Muscle layer of duodenum (tissue), 2 donors: ENCODE results near the gene BPNT1.
"Not testable (repeated sequence)": the region's sequence is repeated elsewhere in the genome, so short reads cannot be mapped to it uniquely, and the experiment has no call there.

Experiments used
- H3K27ac ChIP-seq: one replicate; pipeline ENCODE4 v1.7.0; 2013; ENCODE audit warnings: mild to moderate bottlenecking, low read length
- H3K27me3 ChIP-seq: one replicate; pipeline ENCODE4 v1.7.0; 2013; ENCODE audit warnings: low read depth, mild to moderate bottlenecking, control low read depth, low read length
- H3K36me3 ChIP-seq, 2 donors: one replicate each; pipeline ENCODE4 v1.7.0; 2013; ENCODE audit warnings: low read length in 2 of 2, control low read depth in 1 of 2, mild to moderate bottlenecking in 1 of 2; ENCODE audit not compliant: insufficient read depth in 2 of 2, control insufficient read depth in 1 of 2
- H3K4me1 ChIP-seq, 2 donors: one replicate each; pipeline ENCODE4 v1.7.0; 2013; ENCODE audit warnings: low read length in 2 of 2, mild to moderate bottlenecking in 2 of 2, control low read depth in 1 of 2, moderate library complexity in 1 of 2; ENCODE audit not compliant: insufficient read depth in 2 of 2, control insufficient read depth in 1 of 2
- H3K4me3 ChIP-seq, 2 donors: one replicate each; pipeline ENCODE4 v1.7.0; 2013; ENCODE audit warnings: low read length in 2 of 2, low read depth in 1 of 2, mild to moderate bottlenecking in 1 of 2
- H3K9me3 ChIP-seq, 2 donors: one replicate each; pipeline ENCODE4 v1.7.0; 2013; ENCODE audit warnings: low read length in 2 of 2, control low read depth in 1 of 2, mild to moderate bottlenecking in 1 of 2; ENCODE audit not compliant: control insufficient read depth in 1 of 2
- donor health status: healthy.

BPNT1 gene

GRCh38 chr1:220113136-220113695 is 23.6 kb upstream of the BPNT1 start:
- H3K27me3 ChIP-seq = no peaks in the 10 kb centered on the region
- no peaks in the 10 kb centered on the region for H3K4me1 ChIP-seq
- H3K27ac ChIP-seq = no peak overlapping the region
- H3K4me3 ChIP-seq = no peak overlapping the region
- no peaks in the 10 kb centered on the region for H3K9me3 ChIP-seq
- H3K36me3 ChIP-seq = peaks cover 33 to 43% of the 10 kb centered on the region in 2 donors

DNA sequence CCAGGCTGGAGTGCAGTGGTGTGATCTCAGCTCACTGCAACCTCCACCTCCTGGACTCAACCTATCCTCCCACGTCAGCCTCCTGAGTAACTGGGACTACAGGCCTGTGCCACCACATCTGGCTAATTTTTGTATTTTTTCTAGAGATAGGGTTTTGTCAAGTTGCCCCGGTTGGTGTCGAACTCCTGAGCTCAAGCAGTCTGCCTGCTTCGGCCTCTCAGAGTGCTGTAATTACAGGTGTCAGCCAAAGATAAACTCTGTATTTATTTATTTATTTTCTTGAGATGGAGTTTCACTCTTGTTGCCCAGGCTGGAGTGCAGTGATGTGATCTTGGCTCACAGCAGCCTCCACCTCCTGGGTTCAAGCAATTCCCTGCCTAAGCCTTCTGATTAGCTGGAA is 23.0 kb upstream of the BPNT1 start:
- not testable (repeated sequence) for H3K4me3 ChIP-seq, H3K27me3 ChIP-seq, H3K9me3 ChIP-seq, H3K27ac ChIP-seq, H3K4me1 ChIP-seq
- peaks cover 34 to 46% of the 10 kb centered on the region in 2 donors for H3K36me3 ChIP-seq

- not testable (repeated sequence) for H3K9me3 ChIP-seq, H3K4me3 ChIP-seq, H3K27me3 ChIP-seq, H3K4me1 ChIP-seq, H3K27ac ChIP-seq
- peaks cover 39 to 59% of the 10 kb centered on the region in 2 donors for H3K36me3 ChIP-seq
Observed at GRCh38 chr1:220110473-220110872, 20.9 kb upstream of the BPNT1 start.

- Histone ChIP-seq H3K27me3 (no peaks in the 10 kb centered on the region), H3K4me1 (peaks cover 0 to 10% of the 10 kb centered on the region in 2 donors), H3K4me3 (no peak overlapping the region), H3K9me3 (no peaks in the 10 kb centered on the region), H3K36me3 (peaks cover 25 to 39% of the 10 kb centered on the region in 2 donors), H3K27ac (no peak overlapping the region)
Observed at GRCh38 chr1:220099826-220100225, 10.2 kb upstream of the BPNT1 start.

DNA sequence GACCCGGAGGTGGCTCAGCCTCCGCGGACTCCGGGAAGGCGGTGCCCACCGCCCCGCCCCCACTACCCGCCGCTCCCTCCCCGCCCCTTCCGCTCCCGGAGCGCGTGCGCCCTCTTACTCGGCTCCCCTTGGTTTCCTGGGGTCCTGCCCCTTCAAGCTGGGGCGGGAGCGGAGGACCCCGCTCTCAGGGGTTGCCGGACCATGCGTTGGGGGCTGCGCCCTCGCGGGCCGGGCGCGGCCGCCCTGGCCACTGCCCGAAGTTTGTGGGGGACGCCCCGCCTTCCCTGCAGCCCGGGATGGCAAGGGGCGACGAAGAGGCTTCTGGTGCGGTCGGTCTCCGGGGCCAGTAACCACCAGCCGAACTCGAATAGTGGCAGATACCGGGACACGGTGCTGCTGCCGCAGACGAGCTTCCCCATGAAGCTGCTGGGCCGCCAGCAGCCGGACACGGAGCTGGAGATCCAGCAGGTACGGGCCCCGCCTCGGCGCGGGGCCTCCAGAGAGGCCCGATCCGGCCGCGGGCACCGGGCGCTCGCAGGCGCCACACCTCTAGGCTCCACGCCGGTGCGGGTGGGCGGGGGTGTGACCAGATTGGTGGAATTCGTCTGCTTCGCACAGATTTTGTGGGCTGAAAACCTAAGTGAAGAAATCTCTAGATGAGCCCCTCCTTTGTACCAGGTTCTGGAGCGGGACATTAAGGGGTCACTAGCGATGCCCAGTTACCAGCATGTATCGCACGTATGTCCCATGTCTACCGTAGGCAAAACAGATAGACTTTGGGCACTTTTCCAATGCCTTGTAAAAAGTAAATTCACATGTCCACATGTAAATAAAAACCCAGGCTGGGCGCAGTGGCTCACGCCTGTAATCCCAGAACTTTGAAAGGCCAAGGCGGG is 4.7 kb upstream of the BPNT1 start, which contains the start of gene IARS2:
IARS2 (plus strand) TSS at position 117 of the 896 bp plus-strand sequence; CDS start at position 202, 85 bp downstream.
- Histone ChIP-seq H3K4me1 (peaks cover 0 to 20% of the 10 kb centered on the region in 2 donors), H3K27ac (peak within 1 kb of the TSS; percentile 83), H3K9me3 (no peaks in the 10 kb centered on the region), H3K4me3 (peak within 1 kb of the TSS; percentile 65 to 90), H3K36me3 (peaks cover 4 to 9% of the 10 kb centered on the region in 2 donors), H3K27me3 (no peaks in the 10 kb centered on the region)

DNA sequence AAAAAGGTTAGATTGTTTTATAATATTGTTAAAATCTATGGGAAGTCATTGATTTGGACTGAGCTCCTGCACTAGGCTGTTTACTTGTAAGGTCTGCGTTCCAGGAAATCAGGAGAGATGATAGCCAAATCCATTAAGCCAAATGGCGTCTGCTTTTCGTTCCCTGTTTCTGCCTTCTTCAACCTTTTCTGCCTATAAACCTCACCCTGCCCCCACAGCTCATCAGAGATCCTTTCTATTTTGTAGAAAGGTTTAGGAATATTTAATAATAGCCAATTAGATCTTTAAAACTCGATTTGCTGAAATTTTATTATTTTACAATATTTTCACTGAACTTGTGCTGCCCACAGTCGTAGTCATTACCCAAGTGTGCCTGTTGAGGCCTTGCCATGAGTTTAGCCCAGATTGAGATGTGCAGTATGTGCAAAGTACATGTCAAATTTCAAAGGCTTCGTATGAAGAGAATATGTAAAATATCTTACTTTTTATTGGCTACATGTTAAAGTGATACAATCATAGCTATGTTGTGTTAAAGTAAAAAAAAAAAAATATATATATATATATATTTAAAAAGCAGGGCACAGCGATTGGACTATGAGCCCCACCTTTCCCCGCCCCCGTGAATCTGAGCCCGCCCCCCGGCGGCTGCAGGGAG is 3.9 kb upstream of the BPNT1 start:
- Histone ChIP-seq H3K4me3 (peak overlapping the region in 1 of 2 donors; percentile 90), H3K27ac (no peak overlapping the region)

GRCh38 chr1:220092694-220093093 is 3.1 kb upstream of the BPNT1 start:
- Histone ChIP-seq H3K27ac (no peak overlapping the region), H3K27me3 (no peaks in the 10 kb centered on the region), H3K36me3 (peaks cover 0 to 3% of the 10 kb centered on the region in 2 donors), H3K4me1 (peaks cover 0 to 20% of the 10 kb centered on the region in 2 donors), H3K4me3 (no peak overlapping the region), H3K9me3 (no peaks in the 10 kb centered on the region)

More for the DNA sequence above, 3.9 kb upstream of the BPNT1 start:
- Histone ChIP-seq H3K36me3 (peaks cover 4 to 9% of the 10 kb centered on the region in 2 donors), H3K4me1 (peaks cover 0 to 20% of the 10 kb centered on the region in 2 donors), H3K9me3 (no peaks in the 10 kb centered on the region), H3K27me3 (no peaks in the 10 kb centered on the region)

- not testable (repeated sequence) for H3K4me1 ChIP-seq, H3K36me3 ChIP-seq, H3K27me3 ChIP-seq, H3K27ac ChIP-seq, H3K9me3 ChIP-seq, H3K4me3 ChIP-seq
Observed at GRCh38 chr1:220086261-220086686, 3.3 kb downstream of the BPNT1 start.

GRCh38 chr1:220084460-220084859 is 5.1 kb downstream of the BPNT1 start:
- Histone ChIP-seq H3K9me3 (no peaks in the 10 kb centered on the region), H3K4me1 (no peaks in the 10 kb centered on the region), H3K27ac (no peak overlapping the region), H3K27me3 (no peaks in the 10 kb centered on the region), H3K36me3 (peaks cover 0 to 4% of the 10 kb centered on the region in 2 donors), H3K4me3 (no peak overlapping the region)

GRCh38 chr1:220077887-220078286 is 11.7 kb downstream of the BPNT1 start:
- Histone ChIP-seq H3K4me3 (no peak overlapping the region), H3K27me3 (no peaks in the 10 kb centered on the region), H3K9me3 (no peaks in the 10 kb centered on the region), H3K4me1 (no peaks in the 10 kb centered on the region), H3K27ac (no peak overlapping the region), H3K36me3 (peaks cover 9 to 13% of the 10 kb centered on the region in 2 donors)
